Ishikawa (cell line): ENCODE data around the gene WAC.

Experiments used
- CEBPB ChIP-seq: IDR thresholded peaks from 2 replicates; pipeline ENCODE4 v1.6.1; 2012
- CREB1 ChIP-seq: IDR thresholded peaks from 2 replicates; pipeline ENCODE4 v1.6.1; 2012; ENCODE audit warnings: low read depth
- EGR1 ChIP-seq: IDR thresholded peaks from 2 replicates; pipeline ENCODE4 v1.6.1; 2012
- EP300 ChIP-seq: IDR thresholded peaks from 2 replicates; pipeline ENCODE4 v1.6.1; 2012; ENCODE audit warnings: borderline replicate concordance
- FOXM1 ChIP-seq: IDR thresholded peaks from 2 replicates; pipeline ENCODE4 v1.6.1; 2012; ENCODE audit warnings: low read depth, borderline replicate concordance
- NFIC ChIP-seq: IDR thresholded peaks from 2 replicates; pipeline ENCODE4 v1.6.1; 2012
- RAD21 ChIP-seq: IDR thresholded peaks from 2 replicates; pipeline ENCODE4 v1.6.1; 2012; ENCODE audit warnings: low read depth
- TAF1 ChIP-seq: IDR thresholded peaks from 2 replicates; pipeline ENCODE4 v1.6.1; 2012; ENCODE audit warnings: low read depth, mild to moderate bottlenecking
- TCF12 ChIP-seq: IDR thresholded peaks from 2 replicates; pipeline ENCODE4 v1.6.1; 2012; ENCODE audit warnings: low read depth
- TEAD4 ChIP-seq: IDR thresholded peaks from 2 replicates; pipeline ENCODE4 v1.6.1; 2012
- YY1 ChIP-seq: IDR thresholded peaks from 2 replicates; pipeline ENCODE4 v1.6.1; 2012; ENCODE audit warnings: low read depth
- ZBTB7A ChIP-seq: IDR thresholded peaks from 2 replicates; pipeline ENCODE4 v1.6.1; 2012; ENCODE audit warnings: low read depth
- TF ChIP-seq, protein P1 (sequence below): IDR thresholded peaks from 2 replicates; pipeline ENCODE4 v1.6.1; 2012
- TF ChIP-seq, protein P2 (sequence below): IDR thresholded peaks from 2 replicates; pipeline ENCODE4 v1.6.1; 2012
- TF ChIP-seq, protein P3 (sequence below): IDR thresholded peaks from 2 replicates; pipeline ENCODE4 v1.6.1; 2012; ENCODE audit warnings: low read depth, mild to moderate bottlenecking

Gene WAC

DNA sequence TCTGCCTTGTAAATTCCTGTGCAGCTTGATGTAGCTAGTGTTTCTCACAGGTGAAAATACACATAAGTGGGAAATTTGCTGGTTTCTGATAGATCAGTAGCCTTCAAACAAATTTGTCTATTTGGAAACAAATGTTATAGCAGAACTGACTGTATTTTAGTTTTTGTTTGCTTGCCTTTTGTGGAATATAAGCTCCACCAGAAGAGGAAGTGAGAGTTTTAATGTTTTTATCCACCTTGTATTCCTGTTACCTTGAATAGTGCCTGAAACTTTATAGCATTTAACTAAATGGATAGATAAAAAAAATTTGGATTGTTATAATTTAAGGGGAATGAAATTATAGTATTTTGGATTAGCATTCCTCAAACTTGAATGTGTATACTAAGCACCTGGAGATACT is 9.8 kb downstream of the WAC start:
- TF ChIP-seq FOXM1 (no peak), RAD21 (no peak), CREB1 (no peak), TAF1 (no peak), EP300 (no peak), EGR1 (no peak), TCF12 (no peak), TEAD4 (no peak), NFIC (no peak), CEBPB (no peak), YY1 (no peak)
- TF ChIP-seq, protein P1, sequence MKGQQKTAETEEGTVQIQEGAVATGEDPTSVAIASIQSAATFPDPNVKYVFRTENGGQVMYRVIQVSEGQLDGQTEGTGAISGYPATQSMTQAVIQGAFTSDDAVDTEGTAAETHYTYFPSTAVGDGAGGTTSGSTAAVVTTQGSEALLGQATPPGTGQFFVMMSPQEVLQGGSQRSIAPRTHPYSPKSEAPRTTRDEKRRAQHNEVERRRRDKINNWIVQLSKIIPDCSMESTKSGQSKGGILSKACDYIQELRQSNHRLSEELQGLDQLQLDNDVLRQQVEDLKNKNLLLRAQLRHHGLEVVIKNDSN = no peak
- TF ChIP-seq, protein P2, sequence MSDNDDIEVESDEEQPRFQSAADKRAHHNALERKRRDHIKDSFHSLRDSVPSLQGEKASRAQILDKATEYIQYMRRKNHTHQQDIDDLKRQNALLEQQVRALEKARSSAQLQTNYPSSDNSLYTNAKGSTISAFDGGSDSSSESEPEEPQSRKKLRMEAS = no peak
- TF ChIP-seq, protein P3, sequence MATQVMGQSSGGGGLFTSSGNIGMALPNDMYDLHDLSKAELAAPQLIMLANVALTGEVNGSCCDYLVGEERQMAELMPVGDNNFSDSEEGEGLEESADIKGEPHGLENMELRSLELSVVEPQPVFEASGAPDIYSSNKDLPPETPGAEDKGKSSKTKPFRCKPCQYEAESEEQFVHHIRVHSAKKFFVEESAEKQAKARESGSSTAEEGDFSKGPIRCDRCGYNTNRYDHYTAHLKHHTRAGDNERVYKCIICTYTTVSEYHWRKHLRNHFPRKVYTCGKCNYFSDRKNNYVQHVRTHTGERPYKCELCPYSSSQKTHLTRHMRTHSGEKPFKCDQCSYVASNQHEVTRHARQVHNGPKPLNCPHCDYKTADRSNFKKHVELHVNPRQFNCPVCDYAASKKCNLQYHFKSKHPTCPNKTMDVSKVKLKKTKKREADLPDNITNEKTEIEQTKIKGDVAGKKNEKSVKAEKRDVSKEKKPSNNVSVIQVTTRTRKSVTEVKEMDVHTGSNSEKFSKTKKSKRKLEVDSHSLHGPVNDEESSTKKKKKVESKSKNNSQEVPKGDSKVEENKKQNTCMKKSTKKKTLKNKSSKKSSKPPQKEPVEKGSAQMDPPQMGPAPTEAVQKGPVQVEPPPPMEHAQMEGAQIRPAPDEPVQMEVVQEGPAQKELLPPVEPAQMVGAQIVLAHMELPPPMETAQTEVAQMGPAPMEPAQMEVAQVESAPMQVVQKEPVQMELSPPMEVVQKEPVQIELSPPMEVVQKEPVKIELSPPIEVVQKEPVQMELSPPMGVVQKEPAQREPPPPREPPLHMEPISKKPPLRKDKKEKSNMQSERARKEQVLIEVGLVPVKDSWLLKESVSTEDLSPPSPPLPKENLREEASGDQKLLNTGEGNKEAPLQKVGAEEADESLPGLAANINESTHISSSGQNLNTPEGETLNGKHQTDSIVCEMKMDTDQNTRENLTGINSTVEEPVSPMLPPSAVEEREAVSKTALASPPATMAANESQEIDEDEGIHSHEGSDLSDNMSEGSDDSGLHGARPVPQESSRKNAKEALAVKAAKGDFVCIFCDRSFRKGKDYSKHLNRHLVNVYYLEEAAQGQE = no peak

DNA sequence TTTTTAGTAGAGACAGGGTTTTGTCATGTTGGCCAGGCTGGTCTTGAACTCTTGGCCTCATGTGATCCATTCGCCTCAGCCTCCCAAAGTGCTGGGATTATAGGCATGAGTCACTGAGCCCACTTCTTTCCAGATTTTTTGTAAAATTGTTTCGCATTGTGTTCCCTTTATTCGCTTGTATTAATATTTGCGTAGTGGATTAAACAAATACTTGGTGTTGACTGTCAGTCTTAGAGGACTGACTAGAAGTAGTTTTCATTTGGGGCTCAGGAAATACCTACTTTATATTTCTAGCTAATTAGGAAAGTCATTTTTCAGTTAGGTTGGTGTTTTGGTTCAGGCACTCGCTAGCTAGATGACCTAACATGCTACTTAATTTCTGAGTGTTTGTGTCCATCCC is 11.1 kb downstream of the WAC start:
- TF ChIP-seq RAD21 (no peak), ZBTB7A (no peak), YY1 (no peak), EGR1 (no peak), NFIC (no peak), CREB1 (no peak), FOXM1 (no peak), TEAD4 (no peak), CEBPB (no peak), TCF12 (no peak), TAF1 (no peak)
- TF ChIP-seq, protein P1 = no peak
- TF ChIP-seq, protein P2 = no peak
- TF ChIP-seq, protein P3 = no peak

DNA sequence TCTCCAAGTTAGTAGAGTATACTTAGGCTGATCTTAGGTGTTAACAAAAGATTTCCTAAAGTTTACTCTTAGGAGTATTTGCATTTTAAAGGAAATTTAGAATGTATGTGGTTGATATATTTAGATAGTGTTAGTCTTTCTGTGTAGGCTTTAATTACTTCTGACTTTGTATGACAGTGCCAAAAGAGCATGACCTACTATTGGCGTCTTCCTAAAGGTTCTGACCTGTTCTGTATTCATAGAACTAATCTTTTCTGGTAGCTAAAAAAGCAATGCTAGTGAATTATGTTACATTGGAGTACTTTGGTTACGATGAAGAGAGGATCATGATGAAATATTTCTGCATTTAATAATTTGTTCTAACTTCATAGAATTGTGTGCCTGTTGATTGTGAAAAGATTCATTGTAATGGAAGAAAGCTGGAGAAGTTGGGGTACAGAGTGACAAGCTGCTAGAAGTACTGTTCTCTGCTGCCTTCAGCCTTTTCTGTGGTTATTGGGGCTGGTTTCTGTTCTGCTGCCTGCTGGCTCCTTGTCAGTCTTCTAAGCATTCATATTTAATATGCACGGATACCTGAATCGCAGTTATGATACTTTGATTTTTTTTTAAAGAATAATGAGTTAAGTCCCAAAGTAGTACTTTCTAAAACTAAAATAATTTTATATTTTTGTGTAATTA is 13.2 kb downstream of the WAC start:
- TF ChIP-seq RAD21 = no peak
- TF ChIP-seq, protein P3 = no peak
- TF ChIP-seq EP300 = no peak
- TF ChIP-seq, protein P2 = no peak
- no peak for TF ChIP-seq CREB1
- no peak for TF ChIP-seq ZBTB7A
- no peak for TF ChIP-seq TEAD4
- TF ChIP-seq TAF1 = no peak
- TF ChIP-seq YY1 = no peak
- TF ChIP-seq FOXM1 = no peak
- TF ChIP-seq TCF12 = no peak
- no peak for TF ChIP-seq EGR1
- TF ChIP-seq NFIC = no peak
- no peak for TF ChIP-seq CEBPB
- TF ChIP-seq, protein P1 = no peak
